Fibroblast of skin of left quadriceps (primary cell): ENCODE results near the gene AMPD1.

ENCODE experiments used
- DNase-seq, 2 experiments: peaks; one replicate each; pipeline ENCODE4 v3.0.0-alpha.2; 2013; ENCODE audit warnings: low read depth in 2 of 2

AMPD1 gene

DNA sequence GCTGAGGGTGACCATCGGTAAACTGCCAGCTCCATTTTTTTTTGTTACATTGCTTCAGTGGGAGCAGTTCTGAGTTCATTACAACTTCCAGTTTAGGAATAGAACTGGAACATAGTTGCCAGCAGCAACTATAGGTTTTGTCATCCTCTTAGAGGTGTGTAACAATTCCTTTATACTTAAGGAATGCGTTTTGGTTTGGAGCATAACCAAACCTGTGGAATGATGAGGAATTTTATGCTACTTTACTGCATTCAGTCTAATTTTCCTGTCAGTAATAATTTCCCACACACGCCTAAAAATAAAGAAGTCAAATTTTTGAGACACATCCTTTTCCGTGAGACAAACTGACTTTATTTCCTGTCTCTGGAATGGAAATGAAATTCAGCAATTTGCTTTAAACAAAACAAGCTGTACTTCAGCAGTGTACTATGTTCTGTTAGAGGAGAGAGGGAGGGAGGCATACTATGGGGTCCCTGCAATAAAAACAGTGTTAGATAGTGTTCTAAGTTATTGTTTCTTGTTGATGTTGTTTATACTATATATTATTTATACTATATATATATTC lies 4.8 kb upstream of the AMPD1 start:
- peak; percentile 11 to 15 for DNase-seq

DNA sequence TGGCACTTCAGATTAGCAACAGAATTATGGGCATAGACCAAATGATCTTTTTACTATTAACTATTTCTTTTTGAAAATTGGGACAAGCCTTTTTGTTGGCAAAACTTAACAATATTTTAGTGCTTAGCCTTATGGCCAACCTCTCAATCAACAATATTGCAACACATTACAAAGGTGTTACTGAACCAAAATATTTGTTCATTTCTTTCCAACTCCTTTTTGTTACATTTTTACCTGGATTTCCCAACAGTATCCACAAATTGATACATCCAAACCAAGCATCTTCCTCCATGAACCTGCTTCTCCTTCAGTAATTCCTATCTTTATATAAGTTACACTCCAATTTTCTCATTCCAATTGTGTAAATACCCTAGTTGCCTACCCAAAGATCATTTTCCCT lies 1.5 kb upstream of the AMPD1 start:
- DNase-seq = no peak

DNA sequence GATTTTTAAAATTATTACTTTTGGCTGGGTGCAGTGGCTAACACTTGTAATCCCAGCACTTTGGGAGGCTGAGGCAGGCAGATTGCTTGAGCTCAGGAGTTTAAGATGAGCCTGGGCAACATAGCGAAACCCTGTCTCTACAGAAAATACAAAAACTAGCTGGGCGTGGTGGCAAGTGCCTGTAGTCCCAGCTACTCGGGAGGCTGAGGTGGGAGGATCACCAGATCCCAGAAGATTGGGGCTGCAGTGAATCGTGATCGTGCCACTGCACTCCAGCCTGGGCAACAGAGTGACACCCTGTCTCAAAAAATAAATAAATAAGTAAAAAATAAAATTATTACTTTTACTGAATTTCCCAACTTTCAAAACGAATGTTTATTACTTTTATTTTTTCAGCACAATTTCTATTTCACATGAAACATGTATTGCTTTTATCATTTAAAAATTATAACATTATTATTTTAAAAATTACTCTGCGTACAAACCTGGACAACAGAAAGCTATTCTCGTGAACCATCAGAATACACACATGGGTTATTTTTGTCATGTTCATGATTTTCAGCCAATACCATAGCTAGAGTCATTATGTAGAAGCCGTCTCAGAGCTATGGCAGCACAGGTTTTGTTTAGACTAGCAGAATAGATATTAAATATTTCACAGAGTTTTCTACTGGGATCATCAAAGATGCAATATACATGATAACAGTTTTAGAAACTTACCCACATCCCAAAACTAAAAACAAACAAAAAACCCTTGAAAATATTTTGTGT lies 621 bp downstream of the AMPD1 start:
- no peak for DNase-seq

DNA sequence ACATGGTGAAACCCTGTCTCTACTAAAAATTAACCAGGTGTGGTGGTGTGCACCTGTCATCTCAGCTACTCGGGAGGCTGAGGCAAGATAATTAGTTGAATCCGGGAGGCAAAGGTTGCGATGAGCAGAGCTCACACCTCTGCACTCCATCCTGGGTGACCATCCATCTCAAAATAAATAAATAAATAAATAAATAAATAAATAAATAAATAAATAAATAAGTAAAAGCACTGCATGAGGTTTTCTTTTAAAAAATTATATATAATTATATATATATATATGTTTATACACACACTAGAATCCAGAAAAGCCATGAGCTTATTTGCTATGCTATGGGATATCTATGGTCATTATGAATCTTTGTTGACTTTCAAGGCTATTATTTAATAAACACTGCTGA lies 2.4 kb downstream of the AMPD1 start:
- no peak for DNase-seq

DNA sequence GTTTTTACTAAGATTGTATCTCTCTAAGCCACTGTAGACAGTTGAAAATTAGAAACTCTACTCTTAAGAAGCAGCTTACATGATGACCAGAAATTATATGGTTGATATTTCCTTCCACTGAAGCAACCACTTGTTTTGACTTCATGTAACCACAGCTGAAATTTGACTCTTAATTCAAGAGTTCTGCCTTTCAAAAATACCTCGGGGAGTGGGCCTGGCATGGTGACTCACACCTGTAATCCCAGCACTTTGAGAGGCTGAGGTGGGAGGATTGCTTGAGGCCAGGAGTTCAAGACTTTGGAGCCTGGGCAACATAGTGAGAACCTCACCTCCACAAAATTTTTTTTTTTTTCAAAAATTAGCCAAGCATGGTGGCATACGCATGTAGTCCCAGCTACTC lies 4.3 kb downstream of the AMPD1 start:
- DNase-seq = no peak

DNA sequence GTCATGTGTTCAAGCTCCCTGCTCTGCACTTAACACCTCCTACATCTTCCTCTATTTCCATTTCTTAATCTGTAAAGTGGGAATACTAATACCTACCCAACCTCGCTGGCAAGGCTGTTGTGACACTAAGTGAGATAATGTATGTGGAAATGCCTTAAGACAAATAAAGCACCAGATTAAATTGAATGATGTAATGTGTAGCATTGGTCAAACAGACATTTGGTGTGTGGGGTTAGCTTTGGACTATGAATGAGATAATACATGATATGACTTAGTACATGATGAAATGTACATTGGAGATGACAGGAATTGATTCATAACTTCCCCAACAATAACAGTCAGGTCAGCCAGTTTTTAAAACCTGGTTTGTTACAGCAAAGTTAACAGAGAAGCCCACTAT lies 5.2 kb downstream of the AMPD1 start:
- DNase-seq = no peak

DNA sequence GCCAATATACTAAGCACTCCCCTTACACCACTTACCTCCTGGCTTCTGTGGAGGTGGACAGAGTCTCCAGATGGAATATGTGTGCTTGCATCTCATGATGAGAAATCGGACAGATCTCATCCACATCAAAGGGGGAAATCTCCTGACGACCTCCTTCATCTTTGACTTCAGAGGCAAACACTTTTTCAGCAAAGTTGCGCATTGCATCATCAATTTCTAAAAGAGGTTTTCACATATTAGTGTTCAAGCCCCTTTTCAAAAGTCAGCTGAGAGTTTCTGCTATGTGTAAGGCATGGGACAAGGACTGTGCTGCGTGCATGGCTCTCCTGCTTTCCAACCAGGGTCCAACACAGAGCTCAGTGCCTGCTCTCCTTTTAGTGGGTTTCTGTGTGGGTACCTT lies 6.8 kb downstream of the AMPD1 start:
- no peak for DNase-seq

DNA sequence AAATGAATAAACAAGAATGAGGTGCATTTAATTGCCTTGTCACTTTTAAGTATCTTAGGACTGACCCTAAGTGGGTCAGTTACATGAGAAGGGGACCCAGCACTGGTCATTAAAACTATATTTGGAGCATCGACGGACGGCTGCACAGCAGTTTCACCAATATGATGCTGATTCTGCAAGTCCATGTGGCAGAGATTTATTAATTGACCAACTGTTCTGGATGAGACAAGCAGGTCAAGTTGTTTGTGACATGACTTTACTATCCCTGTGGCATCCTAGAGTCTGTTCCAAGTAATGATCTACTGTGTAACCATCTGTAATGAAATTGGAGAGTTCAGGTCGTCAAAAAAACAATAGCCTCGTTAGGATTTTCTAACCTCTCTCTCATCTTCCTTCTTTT lies 9.5 kb downstream of the AMPD1 start:
- no peak for DNase-seq

DNA sequence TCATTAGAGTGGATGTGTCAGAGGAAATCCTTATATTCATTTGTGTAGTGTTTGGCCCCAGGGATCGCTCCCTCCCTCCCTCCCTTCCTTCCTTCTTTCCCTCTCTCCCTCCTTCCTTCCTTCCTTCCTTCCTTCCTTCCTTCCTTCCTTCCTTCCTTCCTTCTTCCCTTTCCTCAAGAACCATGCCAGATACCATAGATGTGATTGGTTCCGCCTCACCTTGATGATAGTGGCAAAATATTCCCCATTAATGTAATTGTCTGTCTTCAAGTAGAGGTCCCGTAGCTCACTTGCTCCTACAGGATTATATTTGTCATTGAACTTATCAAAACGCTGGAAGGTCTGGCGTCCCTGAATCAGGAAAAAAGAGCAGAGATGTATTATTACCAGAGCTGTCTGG lies 17.7 kb downstream of the AMPD1 start:
- DNase-seq = no peak

DNA sequence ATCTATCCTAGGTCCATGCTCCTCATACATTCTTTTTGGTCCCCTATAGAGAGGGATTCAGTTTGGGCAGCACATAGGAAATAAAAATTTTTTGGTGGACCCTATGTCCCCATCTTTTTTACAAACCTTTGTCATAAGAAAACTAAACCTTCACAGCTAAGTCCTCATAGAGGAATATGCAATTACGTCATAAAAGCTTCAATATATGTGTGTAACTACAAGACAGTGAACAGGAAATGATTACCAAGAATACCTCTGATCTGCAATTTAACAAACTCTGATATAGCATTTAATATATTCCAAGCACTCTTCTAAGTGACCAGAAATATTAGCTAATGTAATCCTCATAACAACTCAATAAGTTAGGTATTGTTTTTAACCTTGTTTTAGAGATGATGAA lies 19.2 kb downstream of the AMPD1 start:
- DNase-seq = no peak

DNA sequence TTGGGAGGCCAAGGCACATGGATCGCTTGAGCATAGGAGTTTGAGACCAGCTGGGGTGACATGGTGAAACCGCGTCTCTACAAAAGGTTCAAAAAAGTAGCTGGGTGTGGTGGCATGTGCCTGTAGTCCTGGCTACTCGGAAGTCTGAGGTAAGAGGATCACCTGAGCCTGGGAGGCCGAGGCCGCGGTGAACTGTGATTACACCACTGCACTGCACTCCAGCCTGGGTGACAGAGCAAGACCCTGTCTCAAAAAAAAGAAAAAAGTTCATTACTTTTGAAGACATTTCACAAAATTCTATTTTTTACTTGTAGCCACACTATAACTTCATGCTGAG lies 23.4 kb downstream of the AMPD1 start:
- DNase-seq = no peak

DNA sequence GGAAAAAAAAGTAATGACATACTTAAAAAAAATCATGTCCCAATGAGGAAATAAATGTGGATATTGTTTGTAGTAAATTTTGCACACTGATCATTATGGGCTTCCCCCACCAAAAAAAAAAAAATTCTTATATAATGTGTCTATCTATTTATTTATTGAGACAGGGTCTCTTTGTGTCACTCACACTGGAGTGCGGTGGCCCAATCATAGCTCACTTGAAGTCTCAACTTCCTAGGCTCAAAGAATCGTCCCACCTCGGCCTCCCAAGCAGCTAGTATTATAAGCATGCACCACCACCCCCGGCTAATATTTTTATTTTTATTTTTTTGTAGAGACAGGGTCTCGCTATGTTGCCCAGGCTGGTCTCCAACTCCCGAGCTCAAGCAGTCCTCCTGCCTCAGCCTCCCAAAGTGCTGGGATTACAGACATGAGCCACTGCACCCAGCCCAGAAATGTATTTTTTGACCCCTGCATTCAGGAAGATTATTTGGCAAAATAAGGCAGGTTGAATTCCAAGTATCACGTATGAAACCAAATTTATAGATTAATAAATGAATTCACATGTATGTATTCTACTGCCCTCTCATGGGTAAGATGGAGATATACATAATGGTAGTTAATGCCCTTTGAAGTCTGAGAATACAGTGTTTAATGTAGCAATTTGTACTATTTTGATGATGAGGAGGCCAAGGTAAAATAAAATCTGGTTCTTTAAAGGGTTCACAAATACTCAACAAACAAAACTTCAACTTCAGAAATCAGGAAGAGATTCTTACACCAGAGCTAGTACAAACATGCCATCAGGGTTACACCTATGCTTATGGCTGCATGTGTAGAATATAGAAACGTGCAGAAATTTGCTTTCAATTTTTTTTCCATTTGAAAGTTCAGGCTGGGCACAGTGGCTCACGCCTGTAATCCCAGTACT lies 24.1 kb downstream of the AMPD1 start:
- no peak for DNase-seq

DNA sequence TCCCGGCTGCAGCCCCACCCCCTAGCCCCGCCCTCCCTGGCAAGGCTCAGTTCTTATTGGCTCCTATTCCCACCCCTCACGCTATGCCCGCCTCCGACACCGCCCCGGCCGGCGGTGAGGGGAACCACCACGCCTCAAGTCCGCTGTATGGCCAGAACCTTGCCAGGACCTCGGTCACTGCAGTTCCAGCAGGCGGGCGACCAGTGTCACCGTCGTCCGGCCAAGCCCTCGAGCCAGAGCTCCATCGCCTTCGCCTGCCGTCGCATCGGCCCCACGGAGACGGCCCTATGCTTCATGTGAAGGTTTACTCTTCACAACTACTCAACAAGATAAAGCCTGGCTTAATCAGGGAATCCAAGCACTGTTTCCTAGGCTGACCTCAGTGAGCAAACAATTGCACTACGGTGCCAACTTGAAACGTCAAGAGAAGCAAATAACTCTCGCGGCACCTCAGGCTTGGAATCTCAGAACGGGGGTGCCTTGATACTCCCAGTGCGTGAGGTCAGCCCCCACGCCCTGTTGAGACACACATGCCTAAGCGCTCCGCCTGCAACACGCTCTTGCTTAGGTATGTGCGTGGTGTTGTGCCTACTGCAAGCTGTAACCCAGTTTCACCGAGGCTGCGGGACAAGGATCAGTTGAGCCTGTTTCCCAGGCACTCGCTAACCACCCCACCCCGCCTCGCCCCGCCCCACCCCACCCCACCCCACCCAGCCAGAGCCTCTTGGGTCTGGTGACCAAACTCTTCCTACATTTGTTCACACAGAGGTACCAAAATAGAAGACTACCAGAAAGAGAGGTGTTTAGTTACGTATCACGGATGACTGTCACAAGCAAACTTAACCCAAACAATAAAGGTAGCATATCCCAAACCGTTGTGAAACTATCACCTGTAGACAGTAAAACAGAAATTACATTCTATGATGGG lies 25.0 kb downstream of the AMPD1 start:
- peak; percentile 62 to 63 for DNase-seq

DNA sequence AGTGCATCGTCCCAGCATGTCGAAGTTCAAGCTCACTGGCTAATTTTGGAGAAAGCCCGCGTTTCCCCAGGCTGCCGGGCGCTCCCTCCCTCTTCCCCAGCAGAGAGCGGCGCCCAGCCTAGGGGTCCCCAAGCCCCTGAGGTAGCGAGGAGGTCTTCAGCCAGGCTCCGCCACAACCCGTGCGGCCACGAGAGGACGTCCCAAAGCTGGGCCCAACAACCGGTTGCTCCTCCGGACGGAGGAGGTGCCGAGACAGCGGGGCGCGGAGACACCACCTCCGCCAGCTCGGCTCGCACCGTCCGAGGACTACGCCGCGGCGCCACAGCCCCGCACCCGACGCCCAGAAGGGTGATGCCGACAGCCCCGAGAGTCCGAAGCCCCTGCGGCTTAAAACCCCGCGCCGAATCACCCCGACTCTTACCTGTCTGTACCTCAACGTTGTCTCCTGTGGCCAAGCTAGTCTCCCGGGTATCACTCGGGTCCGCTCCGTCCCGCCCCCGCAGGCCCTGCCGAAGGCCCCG lies 25.7 kb downstream of the AMPD1 start, which contains the start of gene DENND2C:
Gene DENND2C (minus strand): TSS at position 488 of the 521 bp plus-strand sequence. CDS start 44,065 bp downstream, outside the sequence.
- no peak for DNase-seq

DNA sequence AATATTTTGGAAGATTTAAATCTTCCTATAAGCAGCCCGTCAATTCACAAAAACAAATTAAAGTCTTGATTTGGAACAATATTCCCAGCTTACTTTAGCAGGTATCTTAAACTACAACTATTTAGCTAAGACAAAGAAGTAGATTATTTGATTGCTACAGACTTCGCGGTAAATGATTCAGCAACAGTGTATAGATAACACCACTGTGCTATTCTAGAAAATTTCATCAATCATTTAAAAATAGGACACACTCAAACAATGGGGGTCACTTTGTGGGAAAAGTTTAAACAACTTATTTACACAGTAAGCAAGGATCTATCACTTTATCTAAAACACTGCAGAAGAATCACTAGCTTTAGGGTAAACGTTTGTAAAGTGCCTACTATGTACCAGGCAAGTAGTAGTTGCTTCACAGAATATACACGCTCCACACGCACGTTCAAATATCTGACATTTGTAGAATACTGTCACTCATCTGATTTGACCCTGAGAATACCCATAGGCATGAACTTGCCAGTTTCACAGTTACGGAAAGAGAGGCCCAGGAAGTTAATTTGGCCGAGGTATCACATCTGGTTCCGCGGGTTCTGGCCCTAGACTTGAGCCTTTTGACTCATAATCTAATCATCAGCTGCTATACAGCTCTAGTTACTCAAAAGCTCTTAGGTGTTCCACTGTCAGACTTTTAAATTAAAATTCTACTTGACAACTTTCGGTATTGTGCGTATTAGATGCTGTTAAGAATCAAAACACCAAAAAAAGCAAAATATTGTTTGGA lies 26.4 kb downstream of the AMPD1 start:
- DNase-seq = no peak

DNA sequence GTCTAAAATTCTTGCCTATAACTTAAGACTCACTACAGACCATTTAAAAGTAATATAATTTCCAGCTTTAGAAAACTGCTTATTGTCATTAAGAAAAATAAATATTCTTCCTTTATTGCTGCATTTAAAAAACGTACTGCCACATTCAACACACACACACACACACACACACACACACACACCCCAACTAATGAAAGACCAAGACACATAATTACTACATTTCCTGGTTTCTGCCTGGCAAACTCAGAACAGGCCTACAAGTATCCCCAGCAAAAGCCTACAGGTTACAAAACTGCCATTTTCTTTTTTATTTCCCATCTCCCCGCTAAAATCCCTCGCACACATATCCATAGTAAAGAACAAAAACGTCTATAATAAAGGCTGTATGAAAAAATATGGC lies 27.0 kb downstream of the AMPD1 start:
- DNase-seq = no peak

DNA sequence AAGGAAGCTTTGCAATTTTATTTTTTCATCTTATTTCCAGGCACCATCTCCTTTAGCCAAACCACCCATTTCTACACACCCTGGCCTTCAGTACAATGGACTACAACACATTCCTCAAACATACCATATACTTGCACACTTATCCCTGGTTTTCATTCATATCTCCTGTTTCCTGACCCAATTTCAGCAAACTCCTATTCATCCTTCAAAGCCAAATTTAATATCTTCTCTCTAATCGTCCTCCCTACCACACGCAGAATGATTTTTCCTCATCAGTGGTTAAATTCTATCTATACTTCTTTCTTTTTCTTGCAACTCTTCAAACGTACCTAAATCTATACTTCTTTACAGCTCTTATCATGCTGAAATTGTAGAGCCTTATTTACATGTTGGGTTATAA lies 28.4 kb downstream of the AMPD1 start:
- no peak for DNase-seq

DNA sequence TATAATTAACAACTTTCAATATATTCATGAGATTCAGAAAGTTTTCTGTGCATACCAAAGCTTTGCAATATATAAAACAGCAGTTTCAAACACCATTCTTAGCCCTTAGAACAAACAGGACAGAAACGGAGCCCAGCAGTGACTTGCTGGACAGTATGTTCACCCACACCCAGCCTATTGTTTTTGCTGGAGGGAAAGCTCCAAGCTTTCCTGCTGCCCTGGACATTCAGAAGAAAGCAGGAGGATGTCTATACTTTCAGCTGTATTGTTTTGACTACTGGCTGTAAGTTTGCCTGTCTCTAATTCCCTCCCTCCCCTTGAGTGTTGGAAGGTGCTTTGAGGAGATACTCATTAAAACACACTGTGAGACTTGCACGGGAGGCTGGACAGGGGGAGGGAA lies 35.1 kb downstream of the AMPD1 start:
- no peak for DNase-seq

DNA sequence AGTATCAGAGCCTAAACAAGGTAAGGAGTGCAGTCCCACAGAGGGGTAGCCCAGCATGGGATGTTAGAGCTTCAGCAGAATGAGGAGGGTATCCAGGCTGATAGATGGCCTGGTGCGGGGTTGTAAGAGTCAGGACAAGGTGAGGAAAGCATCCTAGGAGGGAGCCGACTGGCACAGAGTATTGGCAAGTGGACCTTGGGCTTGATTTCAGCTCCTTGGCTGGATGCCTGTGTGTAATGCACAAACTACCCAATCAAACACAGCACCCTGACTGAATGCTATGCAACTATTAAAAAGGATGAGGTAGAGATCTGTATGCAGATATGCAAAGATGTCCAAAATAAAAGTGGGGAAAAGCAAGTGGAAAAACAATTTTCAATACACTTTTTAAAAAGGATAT lies 43.5 kb downstream of the AMPD1 start:
- no peak for DNase-seq

DNA sequence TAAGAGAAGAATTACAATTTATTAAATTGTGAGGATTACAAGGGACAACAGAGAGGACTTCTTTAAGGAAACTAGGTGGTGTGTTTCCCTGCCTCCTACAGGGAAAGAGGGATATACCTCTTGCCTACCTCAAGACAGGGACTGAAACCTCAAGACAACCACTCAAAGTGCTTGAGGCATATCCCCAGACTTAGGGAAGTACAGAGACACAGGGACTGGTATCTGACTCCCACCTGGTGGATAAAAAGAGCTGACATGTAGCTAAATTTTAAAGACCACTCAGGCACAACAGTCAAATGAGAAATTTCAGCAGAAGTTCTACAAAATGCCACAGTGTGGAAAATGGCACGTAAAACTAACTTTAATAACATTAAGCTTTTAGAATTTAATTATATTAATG lies 46.8 kb downstream of the AMPD1 start:
- DNase-seq = no peak

DNA sequence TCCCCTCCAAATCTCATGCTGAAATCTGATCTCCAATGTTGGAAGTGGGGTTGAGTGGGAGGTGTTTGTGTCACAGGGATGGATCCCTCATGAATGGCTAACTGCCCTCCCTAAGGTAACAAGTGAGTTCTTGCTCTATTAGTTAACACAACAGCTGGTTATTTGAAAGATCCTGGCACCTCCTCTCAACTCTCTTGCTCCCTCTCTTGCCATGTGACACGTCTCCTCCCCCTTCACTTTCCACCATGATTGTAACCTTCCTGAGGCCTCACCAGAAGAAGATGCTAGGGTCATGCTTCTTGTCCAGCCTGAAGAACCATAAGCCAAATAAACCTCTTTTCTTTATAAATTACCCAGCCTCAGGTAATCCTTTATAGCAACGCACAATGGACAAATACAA lies 54.0 kb downstream of the AMPD1 start:
- no peak for DNase-seq
